ENCODE data around the gene BOC.

Gene BOC

GRCh38 chr3:113228498-113229286 lies 17.3 kb downstream of the BOC start:
- ChIA-PET POLR2A (no interaction called here), CTCF (interaction anchor here (3.3 kb wide), 1 partner anchor 11 kb away, joined by 13 read pairs; no protein-coding TSS in a partner anchor)
- no peak for DNase-seq (ENCODE audit: extremely low spot score)
- TF ChIP-seq CTCF (IDR thresholded peaks at IDR 0.05; ENCODE audit: control extremely low read depth, extremely low read depth, low read depth, missing control alignments): no peak

GRCh38 chr3:113231391-113231790 lies 20.0 kb downstream of the BOC start:
- ChIA-PET CTCF (interaction anchor here (3.1 to 3.3 kb wide), 2 partner anchors 9 to 13 kb away, joined by 10 to 13 read pairs; no protein-coding TSS in a partner anchor), POLR2A (no interaction called here)
- no peak for TF ChIP-seq CTCF (IDR thresholded peaks at IDR 0.05; ENCODE audit: control extremely low read depth, extremely low read depth, low read depth, missing control alignments)
- DNase-seq (ENCODE audit: extremely low spot score): no peak

- TF ChIP-seq CTCF (IDR thresholded peaks at IDR 0.05; ENCODE audit: control extremely low read depth, extremely low read depth, low read depth, missing control alignments): no peak
- no peak for DNase-seq (ENCODE audit: extremely low spot score)
- ChIA-PET CTCF (interaction anchor here (3.1 to 3.3 kb wide), 2 partner anchors 8 to 13 kb away, joined by 10 to 13 read pairs; no protein-coding TSS in a partner anchor), POLR2A (no interaction called here)
Measured at GRCh38 chr3:113231827-113232253, 20.5 kb downstream of the BOC start.

GRCh38 chr3:113232342-113232741 lies 21.0 kb downstream of the BOC start:
- CTCF ChIA-PET: interaction anchor here (3.1 to 3.3 kb wide), 2 partner anchors 8 to 12 kb away, joined by 10 to 13 read pairs; no protein-coding TSS in a partner anchor
- POLR2A ChIA-PET: no interaction called here

GRCh38 chr3:113233497-113233896 lies 22.1 kb downstream of the BOC start:
- ChIA-PET CTCF (interaction anchor here (0.7 to 1.9 kb wide), 6 partner anchors 9 to 38 kb away, joined by 3 to 9 read pairs (median 4); no protein-coding TSS in a partner anchor), POLR2A (no interaction called here)
- no peak for TF ChIP-seq CTCF (IDR thresholded peaks at IDR 0.05; ENCODE audit: control extremely low read depth, extremely low read depth, low read depth, missing control alignments)
- no peak for DNase-seq (ENCODE audit: extremely low spot score)

More at GRCh38 chr3:113232342-113232741, 21.0 kb downstream of the BOC start:
- DNase-seq (ENCODE audit: extremely low spot score): no peak
- TF ChIP-seq CTCF (IDR thresholded peaks at IDR 0.05; ENCODE audit: control extremely low read depth, extremely low read depth, low read depth, missing control alignments): no peak

GRCh38 chr3:113234028-113234427 lies 22.7 kb downstream of the BOC start:
- ChIA-PET POLR2A (no interaction called here), CTCF (interaction anchor here (0.7 to 1.9 kb wide), 7 partner anchors 9 to 38 kb away, joined by 3 to 9 read pairs (median 4); no protein-coding TSS in a partner anchor)
- no peak for TF ChIP-seq CTCF (IDR thresholded peaks at IDR 0.05; ENCODE audit: control extremely low read depth, extremely low read depth, low read depth, missing control alignments)
- DNase-seq (ENCODE audit: extremely low spot score): no peak

Data from GM10248 (cell line).